H4 (cell line): ENCODE data around the gene RBFOX1. TPM values are rescaled to one million over a fixed set of nuclear protein-coding genes. Genes with fewer than 3 reads are reported as not detected.
"Not testable (repeated sequence)": the region's sequence is repeated elsewhere in the genome, so short reads cannot be mapped to it uniquely, and the experiment has no call there.

ENCODE experiments used
- DNase-seq: peaks from one replicate; pipeline ENCODE4 v3.0.0-alpha.2; 2015; ENCODE audit warnings: low spot score
- total RNA-seq: library from RNA; depleted of rRNA; stranded (reverse); fragments of >200 nt; shearing (Covaris generic); gene quantifications from 2 replicates; pipeline ENCODE4 v1.2.3, GENCODE V29; 2014

RBFOX1 gene
- total RNA-seq, 1 experiment from 2014 or later = not detected

DNA sequence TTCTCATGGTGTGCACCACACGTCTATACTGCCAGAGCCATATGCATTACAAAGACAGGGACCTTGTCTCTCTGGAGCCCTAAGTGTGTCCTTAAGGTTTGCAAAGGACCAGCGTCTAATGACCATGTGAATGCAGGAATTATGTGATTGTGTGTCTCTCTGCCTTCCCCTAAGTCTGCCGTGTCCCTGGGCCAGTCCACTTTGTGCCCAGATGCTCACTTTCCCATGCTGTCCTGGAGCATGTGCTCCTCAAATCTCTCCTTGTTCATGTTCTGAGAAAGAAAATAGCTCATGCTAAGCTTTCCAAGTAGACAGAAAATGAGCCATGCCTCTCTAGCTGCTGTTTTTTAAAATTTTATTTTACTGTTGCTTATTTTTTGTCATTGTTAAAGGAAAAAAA is 125.5 kb downstream of the RBFOX1 start:
- DNase-seq = no peak

GRCh38 chr16:7470344-7470743 is 137.7 kb downstream of the RBFOX1 start:
- no peak for DNase-seq

DNA sequence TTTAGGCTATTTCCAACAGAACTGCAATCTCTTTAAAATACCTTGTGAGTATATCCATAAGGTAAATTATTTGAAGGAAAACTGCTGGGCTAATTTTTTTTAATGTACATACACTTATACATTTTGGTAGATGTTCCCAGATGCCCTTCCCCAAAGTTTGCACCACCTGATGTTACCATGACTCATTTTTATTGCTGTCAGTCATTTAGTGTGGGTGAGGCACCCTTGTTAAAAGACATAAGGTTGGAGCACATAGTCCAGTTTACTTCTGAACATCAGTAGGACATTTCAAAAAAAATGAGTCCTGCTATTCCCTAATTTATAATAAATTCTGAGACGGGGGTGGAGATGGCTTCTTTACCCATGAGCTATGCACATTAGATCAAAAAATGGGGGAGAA is 138.6 kb downstream of the RBFOX1 start:
- no peak for DNase-seq

DNA sequence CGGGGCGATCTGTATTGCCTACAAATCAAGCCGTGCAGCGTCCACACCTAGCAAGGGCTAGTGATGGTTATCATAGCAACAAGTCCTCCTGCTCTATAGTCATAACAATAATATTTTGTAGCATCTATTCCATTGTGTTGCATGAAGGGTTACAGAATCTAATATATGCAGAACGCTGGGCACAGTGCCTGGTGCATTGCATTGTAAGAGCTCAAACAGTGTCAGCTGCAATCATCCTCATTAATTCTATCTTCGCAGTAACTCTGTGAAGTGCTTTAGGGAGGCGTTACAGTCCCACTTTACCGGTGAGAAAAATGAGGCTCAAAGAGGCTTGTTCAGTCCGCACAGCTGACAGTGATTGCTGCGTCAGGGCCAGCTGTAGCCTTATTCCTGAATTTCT is 149.4 kb downstream of the RBFOX1 start:
- no peak for DNase-seq

GRCh38 chr16:7482596-7483290 is 150.1 kb downstream of the RBFOX1 start:
- no peak for DNase-seq

- DNase-seq = no peak
Observed at GRCh38 chr16:7487574-7488323, 155.1 kb downstream of the RBFOX1 start.

- DNase-seq = no peak
Observed at GRCh38 chr16:7492122-7492521, 159.5 kb downstream of the RBFOX1 start.

GRCh38 chr16:7493133-7493532 is 160.5 kb downstream of the RBFOX1 start:
- no peak for DNase-seq

DNA sequence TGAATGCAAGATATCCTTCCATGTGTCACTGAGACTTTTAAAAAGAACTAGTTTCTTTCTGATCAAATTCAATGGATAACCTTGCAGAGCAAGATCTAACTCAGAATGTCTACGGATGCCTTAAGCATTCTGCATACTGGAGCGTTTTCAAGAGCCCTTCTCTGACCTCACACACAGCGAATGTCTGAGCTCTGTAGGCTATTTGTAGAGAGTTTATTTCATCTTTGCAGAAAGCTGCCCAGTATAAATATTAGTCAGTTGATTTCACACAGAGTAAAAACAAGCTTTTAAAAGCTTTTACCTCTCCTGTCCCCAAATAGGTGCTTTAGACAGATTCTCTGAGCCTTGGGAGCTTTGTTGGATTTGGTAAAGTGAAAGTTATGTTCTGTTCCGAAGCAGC is 165.0 kb downstream of the RBFOX1 start:
- DNase-seq = no peak

GRCh38 chr16:7501868-7502267 is 169.2 kb downstream of the RBFOX1 start:
- no peak for DNase-seq

DNA sequence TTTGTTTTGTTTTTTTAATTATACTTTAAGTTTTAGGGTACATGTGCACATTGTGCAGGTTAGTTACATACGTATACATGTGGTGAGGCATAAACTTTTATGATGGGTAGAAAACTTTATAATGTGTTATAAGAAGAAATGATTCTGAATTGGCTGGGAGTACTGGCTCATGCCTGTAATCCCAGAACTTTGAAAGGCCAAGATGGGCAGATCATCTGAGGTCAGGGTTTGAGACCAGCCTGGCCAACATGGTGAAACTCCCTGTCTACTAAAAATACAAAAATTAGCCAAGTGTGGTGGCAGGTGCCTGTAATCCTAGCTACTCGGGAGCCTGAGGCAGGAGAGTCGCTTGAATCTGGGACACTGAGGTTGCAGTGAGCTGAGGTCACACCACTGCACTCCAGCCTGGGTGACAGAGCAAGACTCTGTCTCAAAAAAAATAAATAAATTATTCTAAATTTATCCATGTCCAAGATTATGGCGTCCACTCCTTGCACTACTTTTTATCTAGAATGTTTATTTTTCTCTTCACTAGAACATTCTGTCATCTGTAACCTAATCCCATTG is 170.0 kb downstream of the RBFOX1 start:
- DNase-seq = not testable (repeated sequence)

GRCh38 chr16:7503666-7504065 is 171.0 kb downstream of the RBFOX1 start:
- no peak for DNase-seq

- DNase-seq = no peak
Observed at GRCh38 chr16:7504844-7505243, 172.2 kb downstream of the RBFOX1 start.

DNA sequence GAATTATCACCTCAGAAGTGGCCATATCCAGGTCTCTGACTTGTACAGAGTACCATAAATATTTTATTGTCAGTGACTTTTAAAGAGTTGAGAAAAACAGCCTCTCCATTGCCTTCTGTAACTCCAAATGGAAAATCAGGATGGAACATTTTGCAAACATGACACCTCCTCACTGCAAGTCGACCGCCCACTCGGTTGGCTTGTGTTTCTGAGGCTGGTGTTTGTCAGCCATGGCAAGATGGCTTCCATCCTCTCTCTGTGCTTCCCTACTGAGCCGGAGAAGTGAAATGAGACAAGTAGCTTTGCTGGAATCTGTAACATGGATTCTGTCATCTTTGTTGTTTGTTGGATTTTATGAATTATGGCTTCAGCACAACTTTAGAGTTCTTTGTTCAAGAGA is 172.8 kb downstream of the RBFOX1 start:
- DNase-seq = no peak

GRCh38 chr16:7506363-7506762 is 173.7 kb downstream of the RBFOX1 start:
- no peak for DNase-seq

- no peak for DNase-seq
Observed at GRCh38 chr16:7508656-7509055, 176.0 kb downstream of the RBFOX1 start.

GRCh38 chr16:7509963-7510601 is 177.4 kb downstream of the RBFOX1 start:
- no peak for DNase-seq

DNA sequence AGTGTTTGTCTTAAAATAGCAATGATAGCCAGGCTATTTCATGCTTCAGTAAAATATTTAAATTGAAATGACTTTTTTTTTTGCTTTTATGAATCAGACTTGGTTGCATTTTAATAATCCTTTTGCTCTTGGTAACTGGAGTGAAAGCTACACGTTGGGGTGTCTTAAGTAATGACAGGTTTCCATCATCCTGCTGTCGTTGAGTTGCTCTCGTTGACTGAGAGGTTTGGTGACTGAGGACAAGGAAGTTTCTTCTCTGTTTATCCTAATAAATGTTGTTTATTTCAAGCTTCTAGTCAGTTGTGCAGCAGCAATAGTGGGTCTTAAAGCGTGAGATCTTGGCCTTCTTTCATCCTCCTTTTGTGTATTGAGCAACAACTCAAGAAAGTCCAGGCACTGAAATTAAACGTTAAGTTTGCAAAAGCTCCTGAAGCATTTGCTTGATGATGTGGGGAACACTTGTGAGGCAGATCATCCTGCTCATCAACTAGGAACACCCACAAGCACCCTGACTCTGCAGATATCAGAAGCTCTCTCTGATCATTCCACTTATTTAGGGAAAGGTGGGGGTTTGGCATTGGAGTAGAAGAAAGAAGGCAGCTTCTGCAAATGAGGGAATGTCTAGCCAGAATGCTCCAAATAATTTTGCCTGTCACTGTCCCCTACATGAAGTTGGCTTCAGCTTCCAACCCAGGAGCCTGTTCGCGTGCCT is 179.1 kb downstream of the RBFOX1 start:
- DNase-seq = no peak

DNA sequence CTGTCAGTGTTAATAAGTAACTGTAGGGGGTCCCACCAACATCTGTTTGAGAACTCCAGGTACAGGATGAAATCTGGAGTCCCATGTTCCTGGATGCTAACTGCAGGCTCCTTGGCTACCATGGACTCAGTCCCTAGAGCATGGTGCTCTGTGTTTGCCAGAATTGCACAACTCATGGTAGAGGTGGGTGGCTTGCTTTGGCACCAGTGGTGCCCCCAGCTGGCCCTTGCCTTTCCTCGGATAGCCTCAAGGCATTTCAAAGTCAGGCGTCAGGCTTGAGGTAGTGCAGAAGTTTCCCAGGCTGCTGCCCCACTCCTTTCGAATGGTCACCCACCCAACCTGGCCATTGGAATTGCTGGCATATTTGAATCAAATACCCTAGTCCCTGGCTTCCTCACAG is 179.9 kb downstream of the RBFOX1 start:
- no peak for DNase-seq

GRCh38 chr16:7513429-7513828 is 180.8 kb downstream of the RBFOX1 start:
- peak; percentile 5 for DNase-seq

GRCh38 chr16:7515543-7515942 is 182.9 kb downstream of the RBFOX1 start:
- DNase-seq = no peak

DNA sequence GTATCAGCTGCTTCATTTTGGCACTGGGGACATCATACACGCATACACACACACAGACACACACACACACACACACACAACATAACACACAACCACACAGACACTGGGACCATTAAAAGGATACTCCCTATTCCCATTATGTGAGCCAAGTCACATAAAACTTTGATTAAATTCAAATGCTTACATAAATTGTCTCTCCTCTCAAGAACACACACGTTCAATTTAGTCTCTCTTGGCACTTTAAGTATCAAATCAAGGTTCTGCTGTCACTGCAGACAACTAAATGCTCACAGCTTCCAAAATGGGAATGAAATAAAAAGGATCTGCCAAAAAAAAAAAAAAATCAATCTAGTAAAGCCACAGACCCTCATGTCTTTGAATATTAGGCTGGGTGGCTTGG is 184.9 kb downstream of the RBFOX1 start:
- DNase-seq = no peak
